ENCODE results near the gene PCDH15. TPM values are rescaled to one million over a fixed set of nuclear protein-coding genes. Genes with fewer than 3 reads are reported as not detected.

PCDH15 gene
- total RNA-seq, 1 experiment from 2014 or later, result not detected

- H3K36me3 Mint-ChIP-seq (ENCODE audit: insufficient read depth, unreplicated experiment), result no peaks in the 10 kb centered on the region
- CTCF ChIA-PET, result no interaction called here
- BruUV-seq (replicated peaks), result no TSS peak
- H3K9me3 Mint-ChIP-seq (ENCODE audit: low read depth, unreplicated experiment), result no peaks in the 10 kb centered on the region
- H3K27ac Mint-ChIP-seq (ENCODE audit: unreplicated experiment), result peak overlapping the region; percentile 12
- DNase-seq, result peak; percentile 18
- H3K27me3 Mint-ChIP-seq (ENCODE audit: unreplicated experiment), result no peaks in the 10 kb centered on the region
- H3K4me3 Mint-ChIP-seq (ENCODE audit: low read depth, unreplicated experiment), result no peak overlapping the region
- TF ChIP-seq, protein P1, sequence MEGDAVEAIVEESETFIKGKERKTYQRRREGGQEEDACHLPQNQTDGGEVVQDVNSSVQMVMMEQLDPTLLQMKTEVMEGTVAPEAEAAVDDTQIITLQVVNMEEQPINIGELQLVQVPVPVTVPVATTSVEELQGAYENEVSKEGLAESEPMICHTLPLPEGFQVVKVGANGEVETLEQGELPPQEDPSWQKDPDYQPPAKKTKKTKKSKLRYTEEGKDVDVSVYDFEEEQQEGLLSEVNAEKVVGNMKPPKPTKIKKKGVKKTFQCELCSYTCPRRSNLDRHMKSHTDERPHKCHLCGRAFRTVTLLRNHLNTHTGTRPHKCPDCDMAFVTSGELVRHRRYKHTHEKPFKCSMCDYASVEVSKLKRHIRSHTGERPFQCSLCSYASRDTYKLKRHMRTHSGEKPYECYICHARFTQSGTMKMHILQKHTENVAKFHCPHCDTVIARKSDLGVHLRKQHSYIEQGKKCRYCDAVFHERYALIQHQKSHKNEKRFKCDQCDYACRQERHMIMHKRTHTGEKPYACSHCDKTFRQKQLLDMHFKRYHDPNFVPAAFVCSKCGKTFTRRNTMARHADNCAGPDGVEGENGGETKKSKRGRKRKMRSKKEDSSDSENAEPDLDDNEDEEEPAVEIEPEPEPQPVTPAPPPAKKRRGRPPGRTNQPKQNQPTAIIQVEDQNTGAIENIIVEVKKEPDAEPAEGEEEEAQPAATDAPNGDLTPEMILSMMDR (IDR thresholded peaks at IDR 0.05; ENCODE audit: unreplicated experiment), result no peak
- intact Hi-C loops (cut with micrococcal nuclease; ENCODE audit: unreplicated experiment), result no loop called here
- H3K4me1 Mint-ChIP-seq (ENCODE audit: low read depth, unreplicated experiment), result peaks cover 9% of the 10 kb centered on the region
These were observed 706.7 kb downstream of the PCDH15 start for GRCh38 chr10:54094321-54094720.

GRCh38 chr10:54091237-54091636 is 709.8 kb downstream of the PCDH15 start:
- no peaks in the 10 kb centered on the region for H3K36me3 Mint-ChIP-seq (ENCODE audit: insufficient read depth, unreplicated experiment)
- BruUV-seq (replicated peaks), result no TSS peak
- no peak overlapping the region for H3K4me3 Mint-ChIP-seq (ENCODE audit: low read depth, unreplicated experiment)
- no peaks in the 10 kb centered on the region for H3K9me3 Mint-ChIP-seq (ENCODE audit: low read depth, unreplicated experiment)
- H3K4me1 Mint-ChIP-seq (ENCODE audit: low read depth, unreplicated experiment), result peaks cover 9% of the 10 kb centered on the region
- no peak overlapping the region for H3K27ac Mint-ChIP-seq (ENCODE audit: unreplicated experiment)
- TF ChIP-seq, protein P1 (IDR thresholded peaks at IDR 0.05; ENCODE audit: unreplicated experiment), result no peak
- H3K27me3 Mint-ChIP-seq (ENCODE audit: unreplicated experiment), result no peaks in the 10 kb centered on the region
- CTCF ChIA-PET, result no interaction called here
- intact Hi-C loops (cut with micrococcal nuclease; ENCODE audit: unreplicated experiment), result no loop called here
- no peak for DNase-seq

DNA sequence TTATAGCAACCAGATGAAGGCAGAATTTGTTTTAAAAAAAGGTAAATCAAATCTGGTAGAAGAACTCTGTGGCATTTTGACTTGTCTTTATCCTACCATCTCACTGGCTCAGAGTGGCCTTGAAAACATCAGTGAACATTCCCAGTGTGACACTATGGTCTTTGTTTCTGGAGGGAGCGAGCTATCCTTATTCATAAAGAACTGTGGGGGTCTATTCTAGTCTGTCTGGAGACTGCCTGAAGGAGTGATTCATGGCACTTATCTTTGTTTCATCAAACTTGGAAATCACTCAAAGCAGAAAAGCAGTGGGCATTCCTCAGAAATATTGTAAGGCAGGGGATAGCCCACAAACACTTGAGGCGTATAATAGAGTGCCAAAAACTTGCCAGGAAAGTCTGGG is 719.1 kb downstream of the PCDH15 start:
- no peak for DNase-seq
- Mint-ChIP-seq H3K4me3 (ENCODE audit: low read depth, unreplicated experiment) (no peak overlapping the region), H3K4me1 (ENCODE audit: low read depth, unreplicated experiment) (no peaks in the 10 kb centered on the region), H3K9me3 (ENCODE audit: low read depth, unreplicated experiment) (no peaks in the 10 kb centered on the region), H3K27ac (ENCODE audit: unreplicated experiment) (no peak overlapping the region), H3K27me3 (ENCODE audit: unreplicated experiment) (no peaks in the 10 kb centered on the region), H3K36me3 (ENCODE audit: insufficient read depth, unreplicated experiment) (no peaks in the 10 kb centered on the region)
- intact Hi-C loops (cut with micrococcal nuclease; ENCODE audit: unreplicated experiment), result no loop called here
- TF ChIP-seq, protein P1 (IDR thresholded peaks at IDR 0.05; ENCODE audit: unreplicated experiment), result no peak
- BruUV-seq (replicated peaks), result no TSS peak
- CTCF ChIA-PET, result interaction anchor here (0.7 to 0.8 kb wide), 3 partner anchors 11 to 135 kb away, joined by 3 to 7 read pairs (median 3); no protein-coding TSS in a partner anchor

- CTCF ChIA-PET, result interaction anchor here (0.6 kb wide), 1 partner anchor 1359 kb away, joined by 3 read pairs; no protein-coding TSS in a partner anchor
- no peaks in the 10 kb centered on the region for H3K27me3 Mint-ChIP-seq (ENCODE audit: unreplicated experiment)
- no peaks in the 10 kb centered on the region for H3K9me3 Mint-ChIP-seq (ENCODE audit: low read depth, unreplicated experiment)
- no peaks in the 10 kb centered on the region for H3K4me1 Mint-ChIP-seq (ENCODE audit: low read depth, unreplicated experiment)
- H3K4me3 Mint-ChIP-seq (ENCODE audit: low read depth, unreplicated experiment), result no peak overlapping the region
- BruUV-seq (replicated peaks), result no TSS peak
- no peaks in the 10 kb centered on the region for H3K36me3 Mint-ChIP-seq (ENCODE audit: insufficient read depth, unreplicated experiment)
- TF ChIP-seq, protein P1 (IDR thresholded peaks at IDR 0.05; ENCODE audit: unreplicated experiment), result no peak
- DNase-seq, result no peak
- no peak overlapping the region for H3K27ac Mint-ChIP-seq (ENCODE audit: unreplicated experiment)
- intact Hi-C loops (cut with micrococcal nuclease; ENCODE audit: unreplicated experiment), result no loop called here
These were observed 733.7 kb downstream of the PCDH15 start for GRCh38 chr10:54067361-54067760.

All from Calu3 (cell line).